Activated CD4-positive, alpha-beta T cell treated with anti-CD3 and anti-CD28 coated beads for 36 hours (primary cell): ENCODE results near the gene GDPD1. TPM values are rescaled to one million over a fixed set of nuclear protein-coding genes. Genes with fewer than 3 reads are reported as not detected.
"Not testable (repeated sequence)": the region's sequence is repeated elsewhere in the genome, so short reads cannot be mapped to it uniquely, and the experiment has no call there.

Source experiments
- ATAC-seq: fragments of 200-7000 bp; cut with Tn5 transposase; one replicate; pipeline ENCODE4 v1.10.0; 2021; ENCODE audit warnings: mild to moderate bottlenecking, moderate library complexity
- CTCF ChIA-PET: fragments of 350-600 bp; sonication (Branson Sonifier 250); formaldehyde crosslinking; loops from one replicate; lab custom pipeline; 2021; ENCODE audit warnings: antibody characterized with exemption; lab: Charles Lee
- POLR2A ChIA-PET: fragments of 350-600 bp; sonication (Branson Sonifier 250); formaldehyde crosslinking; loops from one replicate; lab custom pipeline; 2021; ENCODE audit warnings: antibody characterized with exemption, inconsistent platforms; lab: Charles Lee
- DNase-seq: peaks from one replicate; pipeline ENCODE4 v3.0.0-alpha.2; 2020
- H3K27ac Mint-ChIP-seq: one replicate; pipeline ENCODE4 v1.8.0; 2021; ENCODE audit warnings: mixed read lengths
- H3K27me3 Mint-ChIP-seq: one replicate; pipeline ENCODE4 v1.8.0; 2021; ENCODE audit warnings: mixed read lengths
- H3K36me3 Mint-ChIP-seq: one replicate; pipeline ENCODE4 v1.8.0; 2021; ENCODE audit warnings: low read depth, mixed read lengths
- H3K4me1 Mint-ChIP-seq: one replicate; pipeline ENCODE4 v1.8.0; 2021; ENCODE audit warnings: mixed read lengths
- H3K4me3 Mint-ChIP-seq: one replicate; pipeline ENCODE4 v1.8.0; 2021; ENCODE audit warnings: mild to moderate bottlenecking, moderate library complexity, mixed read lengths
- H3K9me3 Mint-ChIP-seq: one replicate; pipeline ENCODE4 v1.8.0; 2021; ENCODE audit warnings: low read depth, mixed read lengths
- intact Hi-C, 2 experiments: fragments of 100-400 bp; cut with DNase I in 1 of 2; cut with micrococcal nuclease in 1 of 2; formaldehyde crosslinking; loops; one replicate each; pipeline versions ENCODE4 v1.14.2 to v1.15.1; 2022 to 2024; cut with DNase I, micrococcal nuclease
- total RNA-seq, 2 experiments: library from RNA; stranded (reverse); gene quantifications; one replicate each; pipeline ENCODE4 v1.2.3, GENCODE V29; 2021

Gene GDPD1
- total RNA-seq, 2 experiments from 2014 or later = 2.5 to 2.7 TPM

DNA sequence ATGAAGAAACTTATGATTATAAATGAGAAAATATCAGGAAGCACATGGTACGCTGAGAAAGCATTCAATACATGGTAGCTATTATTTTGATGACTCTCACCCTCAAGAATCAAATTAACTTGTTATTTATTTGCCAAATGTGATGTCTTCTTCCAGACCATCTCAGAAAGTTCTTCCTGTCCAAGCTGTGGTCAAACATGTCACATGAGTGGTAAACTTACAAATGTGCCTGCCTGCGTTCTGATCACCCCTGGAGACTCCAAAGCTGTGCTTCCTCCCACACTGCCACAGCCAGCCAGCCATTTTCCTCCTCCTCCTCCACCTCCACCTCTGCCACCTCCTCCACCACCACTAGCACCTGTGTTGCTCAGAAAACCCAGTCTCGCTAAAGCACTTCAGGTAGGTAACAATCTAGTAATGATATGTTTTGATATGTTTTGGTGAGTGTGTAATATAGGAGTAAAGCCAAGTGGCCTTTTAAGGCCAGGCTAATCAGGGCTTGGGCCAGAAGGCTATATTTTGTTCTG is 26.9 kb upstream of the GDPD1 start:
- Mint-ChIP-seq H3K4me1 (peaks cover 3% of the 10 kb centered on the region), H3K27me3 (no peaks in the 10 kb centered on the region), H3K27ac (no peak overlapping the region), H3K9me3 (no peaks in the 10 kb centered on the region), H3K36me3 (peaks cover 26% of the 10 kb centered on the region), H3K4me3 (no peak overlapping the region)
- POLR2A ChIA-PET = no interaction called here
- DNase-seq (no peak), ATAC-seq (no peak)
- CTCF ChIA-PET = no interaction called here
- intact Hi-C loops = no loop called here

DNA sequence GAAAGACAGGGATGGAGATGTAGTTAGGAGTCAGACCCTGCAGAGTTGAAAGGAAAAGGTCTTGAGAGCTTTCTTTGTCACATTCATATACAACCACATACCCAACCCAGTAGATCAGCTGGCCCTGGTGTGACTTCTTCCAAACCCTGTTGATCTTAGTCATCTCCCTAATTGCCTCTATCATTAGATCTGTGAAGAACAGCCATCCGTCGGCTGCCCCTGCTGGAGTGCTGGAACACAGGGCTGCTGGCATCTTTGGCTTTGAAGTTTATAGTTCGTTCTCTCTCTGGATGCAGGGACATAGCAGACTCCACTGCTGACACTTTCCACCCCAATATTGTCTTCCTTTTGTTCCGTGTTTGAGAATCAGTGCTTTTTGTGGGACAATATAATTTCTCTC is 20.9 kb upstream of the GDPD1 start:
- ChIA-PET CTCF (no interaction called here), POLR2A (no interaction called here)
- Mint-ChIP-seq H3K4me3 (no peak overlapping the region), H3K27me3 (no peaks in the 10 kb centered on the region), H3K36me3 (peaks cover 10% of the 10 kb centered on the region), H3K4me1 (no peaks in the 10 kb centered on the region), H3K27ac (no peak overlapping the region), H3K9me3 (no peaks in the 10 kb centered on the region)
- no peak for DNase-seq
- intact Hi-C loops = no loop called here
- no peak for ATAC-seq

DNA sequence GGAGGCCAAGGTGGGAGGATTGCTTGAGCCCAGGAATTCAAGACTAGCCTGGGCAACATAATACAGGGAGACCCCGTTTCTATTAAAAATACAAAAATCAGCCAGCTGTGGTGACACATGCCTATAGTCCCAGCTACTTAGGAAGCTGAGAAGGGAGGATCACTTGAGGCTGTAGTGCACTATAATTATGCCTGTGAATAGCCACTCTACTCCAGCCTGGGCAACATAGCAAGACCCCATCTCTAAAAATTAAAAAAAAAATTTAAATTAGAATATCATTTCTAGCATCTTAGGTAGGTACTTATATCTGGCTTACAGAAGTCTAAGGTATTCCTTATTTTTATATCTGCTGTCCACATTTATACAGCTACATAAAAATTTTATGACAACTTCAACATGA is 18.0 kb upstream of the GDPD1 start:
- Mint-ChIP-seq H3K4me1 (no peaks in the 10 kb centered on the region), H3K9me3 (no peaks in the 10 kb centered on the region), H3K36me3 (peaks cover 5% of the 10 kb centered on the region), H3K27me3 (no peaks in the 10 kb centered on the region), H3K4me3 (no peak overlapping the region), H3K27ac (no peak overlapping the region)
- ATAC-seq = no peak
- intact Hi-C loops = no loop called here
- CTCF ChIA-PET = no interaction called here
- POLR2A ChIA-PET = no interaction called here
- DNase-seq = no peak

DNA sequence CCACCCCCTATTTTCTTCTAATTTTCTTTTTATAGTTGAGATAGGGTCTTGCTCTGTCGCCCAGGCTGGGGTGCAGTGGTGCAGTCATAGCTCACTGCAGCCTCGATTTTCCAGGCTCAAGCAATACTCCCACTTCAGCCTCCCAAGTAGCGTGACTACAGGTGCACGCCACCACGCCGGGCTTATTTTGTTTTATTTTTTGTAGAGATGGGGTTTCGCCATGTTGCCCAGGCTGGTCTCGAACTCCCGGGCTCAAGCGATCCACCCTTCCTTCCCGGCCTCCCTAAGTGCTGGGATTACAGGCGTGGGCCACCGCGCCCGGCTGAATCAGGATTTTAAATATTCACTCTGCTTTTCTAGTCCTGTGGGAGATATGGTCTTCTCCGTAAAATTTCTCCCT is 941 bp upstream of the GDPD1 start:
- POLR2A ChIA-PET = interaction anchor here (1.2 kb wide), 1 partner anchor 64 kb away, joined by 4 read pairs; the partner anchor contains the start of genes PRR11 and SKA2
- ATAC-seq = no peak
- H3K4me3 Mint-ChIP-seq = no peak overlapping the region

DNA sequence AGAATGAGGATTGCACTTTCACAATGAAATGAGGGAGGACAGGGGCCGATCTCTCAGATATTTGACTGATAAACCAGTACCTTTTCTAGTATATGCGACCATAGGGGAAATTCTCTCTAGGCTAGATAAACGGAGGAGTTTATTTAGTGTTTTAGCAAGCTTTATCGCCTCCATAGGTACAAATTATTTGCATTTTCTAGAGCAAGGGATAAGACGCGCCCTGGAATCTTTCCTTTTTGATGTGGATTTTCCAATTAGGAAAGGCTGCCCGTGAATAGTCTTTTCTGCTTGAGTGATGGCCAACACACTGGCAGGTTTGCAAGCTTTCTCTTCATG is 351 bp upstream of the GDPD1 start:
- Mint-ChIP-seq H3K9me3 (no peaks in the 10 kb centered on the region), H3K4me3 (peak overlapping the region; percentile 93), H3K36me3 (no peaks in the 10 kb centered on the region), H3K27ac (peak overlapping the region; percentile 78), H3K27me3 (no peaks in the 10 kb centered on the region), H3K4me1 (peaks cover 12% of the 10 kb centered on the region)
- POLR2A ChIA-PET = interaction anchor here (1.2 kb wide), 1 partner anchor 65 kb away, joined by 4 read pairs; the partner anchor contains the start of genes PRR11 and SKA2
- intact Hi-C loops = loop anchor here (1.0 to 5.0 kb wide), 14 partner anchors 10 to 917 kb away; partner anchors contain the start of genes PRR11 (in 2 of the 2), SKA2 (in 2 of the 2), SMG8 (in 2 of the 2) and DHX40 (in 1 of the 2)
- CTCF ChIA-PET = interaction anchor here (0.6 to 2.0 kb wide), 6 partner anchors 9 to 618 kb away, joined by 3 to 17 read pairs (median 3); partner anchors contain the start of genes PRR11, SKA2 and SMG8
- ATAC-seq (no peak), DNase-seq (no peak)

More for the DNA sequence above, 941 bp upstream of the GDPD1 start:
- no peaks in the 10 kb centered on the region for H3K27me3 Mint-ChIP-seq
- H3K36me3 Mint-ChIP-seq = peaks cover 4% of the 10 kb centered on the region
- no peak overlapping the region for H3K27ac Mint-ChIP-seq
- H3K9me3 Mint-ChIP-seq = no peaks in the 10 kb centered on the region
- DNase-seq = no peak
- CTCF ChIA-PET = interaction anchor here (2.0 kb wide), 1 partner anchor 9 kb away, joined by 17 read pairs; the partner anchor contains the start of gene SMG8
- intact Hi-C loops = no loop called here
- peaks cover 14% of the 10 kb centered on the region for H3K4me1 Mint-ChIP-seq

DNA sequence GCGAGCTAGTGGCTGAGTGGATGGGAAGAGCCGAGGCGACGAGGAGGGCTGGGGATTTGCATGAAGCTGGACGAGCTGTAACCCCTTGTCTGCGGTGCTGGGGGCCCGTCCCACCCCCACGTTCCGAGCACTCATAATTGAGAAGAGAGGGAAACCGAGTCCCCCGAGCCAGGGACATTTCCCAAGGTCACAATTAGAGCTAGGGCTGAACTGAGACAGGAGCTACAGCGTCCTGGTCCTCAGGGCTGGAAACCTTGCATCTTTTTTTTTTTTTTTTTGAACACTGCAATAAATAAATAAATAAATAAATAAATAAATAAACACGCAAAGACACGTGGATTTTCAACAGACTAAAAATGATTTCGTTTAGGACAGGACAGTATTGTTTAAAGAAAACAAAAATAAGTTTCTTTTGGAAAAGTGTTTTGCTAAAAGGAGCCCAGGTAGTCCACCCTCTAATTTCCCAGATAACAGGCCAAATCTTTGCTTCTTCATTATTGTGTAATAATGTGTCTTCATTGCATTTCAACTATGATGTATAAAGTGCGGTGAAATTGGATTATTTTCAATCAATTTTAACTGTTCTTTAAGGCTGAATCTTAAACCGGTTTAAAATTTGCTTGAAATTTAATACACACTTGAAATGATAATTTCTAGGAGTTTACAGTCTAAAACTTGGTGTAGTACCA is 992 bp downstream of the GDPD1 start:
- CTCF ChIA-PET = interaction anchor here (1.6 to 2.0 kb wide), 2 partner anchors 8 to 11 kb away, joined by 3 to 17 read pairs; partner anchors contain the start of gene SMG8
- Mint-ChIP-seq H3K36me3 (no peaks in the 10 kb centered on the region), H3K27ac (peak overlapping the region; percentile 86), H3K27me3 (no peaks in the 10 kb centered on the region), H3K4me1 (peaks cover 12% of the 10 kb centered on the region), H3K4me3 (peak overlapping the region; percentile 93), H3K9me3 (no peaks in the 10 kb centered on the region)
- POLR2A ChIA-PET = no interaction called here
- DNase-seq (no peak), ATAC-seq (no peak)
- intact Hi-C loops = loop anchor here (2.0 to 5.0 kb wide), 4 partner anchors 67 to 916 kb away; partner anchors contain the start of genes PRR11 (in 1 of the 2) and SKA2 (in 1 of the 2)

DNA sequence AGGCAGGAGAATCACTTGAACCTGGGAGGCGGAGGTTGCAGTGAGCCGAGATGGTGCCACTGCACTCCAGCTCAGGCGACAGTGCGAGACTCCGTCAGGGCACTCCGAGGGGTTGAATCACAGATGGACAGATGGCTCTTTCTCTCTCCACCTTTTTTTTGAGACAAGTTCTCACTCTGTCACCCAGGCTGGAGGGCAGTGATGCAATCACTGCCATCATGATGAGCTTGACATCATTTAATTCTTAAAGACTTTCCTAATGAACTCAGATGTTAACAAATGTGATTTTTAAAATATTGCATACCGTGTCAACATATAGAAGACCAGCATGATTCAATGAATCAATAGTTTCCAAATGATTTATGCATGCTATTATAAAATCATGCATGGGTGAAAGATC is 3.5 kb downstream of the GDPD1 start:
- no peaks in the 10 kb centered on the region for H3K27me3 Mint-ChIP-seq
- DNase-seq = no peak
- intact Hi-C loops = loop anchor here in 1 of 2 experiments (5.0 kb wide), 2 partner anchors 813 to 913 kb away; no protein-coding TSS in a partner anchor
- POLR2A ChIA-PET = no interaction called here
- CTCF ChIA-PET = interaction anchor here (1.2 kb wide), 1 partner anchor 218 kb away, joined by 3 read pairs; no protein-coding TSS in a partner anchor
- peaks cover 12% of the 10 kb centered on the region for H3K4me1 Mint-ChIP-seq
- H3K4me3 Mint-ChIP-seq = no peak overlapping the region
- no peaks in the 10 kb centered on the region for H3K36me3 Mint-ChIP-seq
- no peak for ATAC-seq
- H3K27ac Mint-ChIP-seq = no peak overlapping the region
- no peaks in the 10 kb centered on the region for H3K9me3 Mint-ChIP-seq

DNA sequence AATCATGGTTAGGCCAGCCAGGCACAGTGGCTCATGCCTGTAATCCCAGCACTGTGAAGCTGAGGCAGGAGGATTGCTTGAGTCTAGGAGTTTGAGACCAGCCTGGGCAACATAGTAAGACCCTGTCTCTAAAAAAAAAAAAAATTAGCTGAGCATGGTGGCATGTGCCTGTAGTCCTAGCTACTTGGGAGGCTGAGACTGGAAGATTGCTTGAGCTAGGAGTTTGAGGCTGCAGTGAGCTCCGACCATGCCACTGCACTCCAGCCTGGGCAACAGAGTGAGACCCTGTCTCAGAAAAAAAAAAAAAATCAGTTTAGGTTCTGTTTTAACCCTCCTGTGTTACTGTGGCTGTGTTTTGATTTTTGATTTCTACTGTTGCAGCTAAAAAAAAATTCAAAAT is 8.3 kb downstream of the GDPD1 start:
- H3K27me3 Mint-ChIP-seq, DNase-seq, ATAC-seq, intact Hi-C loops, H3K4me3 Mint-ChIP-seq, H3K4me1 Mint-ChIP-seq, H3K9me3 Mint-ChIP-seq, H3K36me3 Mint-ChIP-seq, H3K27ac Mint-ChIP-seq: not testable (repeated sequence)
- ChIA-PET POLR2A (interaction anchor here (0.6 kb wide), 3 partner anchors 20 to 1453 kb away, joined by 4 to 9 read pairs (median 6); no protein-coding TSS in a partner anchor), CTCF (interaction anchor here (0.7 kb wide), 1 partner anchor 1350 kb away, joined by 3 read pairs; no protein-coding TSS in a partner anchor)

DNA sequence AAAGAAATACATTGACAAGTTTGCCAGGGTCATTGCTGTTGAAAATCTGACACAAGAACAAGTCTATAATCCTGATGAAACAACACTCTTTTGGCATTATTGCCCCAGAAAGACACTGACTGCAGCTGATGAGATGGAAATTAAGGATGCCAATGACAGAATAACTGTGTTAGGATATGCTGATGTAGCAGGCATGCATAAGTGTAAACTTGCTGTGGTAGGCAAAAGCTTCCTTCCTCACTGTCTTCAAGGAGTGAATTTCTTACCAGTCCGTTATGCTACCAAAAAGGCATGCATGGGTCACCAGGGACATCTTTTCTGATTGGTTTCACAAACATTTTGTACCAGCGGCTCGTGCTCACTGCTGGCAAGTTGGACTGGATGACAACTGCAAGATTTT is 10.5 kb downstream of the GDPD1 start:
- CTCF ChIA-PET = interaction anchor here (0.6 to 0.7 kb wide), 2 partner anchors 296 to 1095 kb away, joined by 3 to 5 read pairs; no protein-coding TSS in a partner anchor

DNA sequence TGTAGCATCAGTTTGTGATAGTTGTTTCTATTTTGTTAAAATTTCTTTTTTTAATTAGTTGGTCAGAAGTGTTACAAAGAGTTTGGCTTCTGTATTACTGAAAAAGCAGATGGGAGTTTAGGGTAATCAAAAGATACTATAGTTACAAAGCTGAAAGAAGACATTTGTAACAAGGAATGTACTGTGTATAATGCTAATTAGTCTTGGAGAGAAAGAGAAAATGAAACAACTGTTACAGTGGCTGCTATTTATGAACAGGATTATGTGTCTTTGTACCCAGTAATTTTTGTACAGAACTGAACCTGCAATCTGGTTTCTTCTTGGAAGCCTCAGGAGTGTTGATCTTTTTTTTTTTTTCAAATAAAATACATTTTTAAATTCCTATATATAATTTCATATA is 14.3 kb downstream of the GDPD1 start:
- POLR2A ChIA-PET = no interaction called here
- ATAC-seq = no peak
- CTCF ChIA-PET = no interaction called here

More for the DNA sequence above, 10.5 kb downstream of the GDPD1 start:
- no peaks in the 10 kb centered on the region for H3K27me3 Mint-ChIP-seq
- POLR2A ChIA-PET = no interaction called here
- H3K4me3 Mint-ChIP-seq = no peak overlapping the region
- no peaks in the 10 kb centered on the region for H3K9me3 Mint-ChIP-seq
- no peak overlapping the region for H3K27ac Mint-ChIP-seq
- intact Hi-C loops = no loop called here
- H3K4me1 Mint-ChIP-seq = no peaks in the 10 kb centered on the region
- H3K36me3 Mint-ChIP-seq = no peaks in the 10 kb centered on the region
- DNase-seq = no peak
- ATAC-seq = no peak

DNA sequence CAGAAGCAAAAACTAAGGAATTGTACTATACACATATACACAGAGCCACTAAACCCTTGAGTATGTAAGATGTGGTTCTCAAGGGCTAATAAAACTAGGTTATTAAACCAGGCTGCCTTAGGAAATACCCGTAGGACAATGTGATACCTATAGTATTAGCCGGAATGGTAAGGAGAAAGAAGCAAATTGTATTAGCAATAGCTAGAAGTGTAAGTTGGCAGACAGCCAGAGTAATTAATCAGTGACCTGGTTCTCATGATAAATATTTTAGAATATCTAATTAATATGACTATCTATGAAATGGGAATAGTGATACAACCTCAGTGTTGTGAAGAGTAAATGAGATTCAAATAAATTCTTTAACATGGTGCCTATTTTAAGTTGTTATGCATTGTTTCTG is 18.6 kb downstream of the GDPD1 start:
- H3K9me3 Mint-ChIP-seq = no peaks in the 10 kb centered on the region
- H3K36me3 Mint-ChIP-seq = no peaks in the 10 kb centered on the region
- no peaks in the 10 kb centered on the region for H3K4me1 Mint-ChIP-seq
- POLR2A ChIA-PET = interaction anchor here (0.6 kb wide), 1 partner anchor 30 kb away, joined by 9 read pairs; no protein-coding TSS in a partner anchor
- intact Hi-C loops = no loop called here
- DNase-seq = no peak
- ATAC-seq = no peak
- CTCF ChIA-PET = interaction anchor here (0.8 kb wide), 1 partner anchor 17 kb away, joined by 3 read pairs; no protein-coding TSS in a partner anchor
- no peak overlapping the region for H3K4me3 Mint-ChIP-seq
- no peak overlapping the region for H3K27ac Mint-ChIP-seq
- no peaks in the 10 kb centered on the region for H3K27me3 Mint-ChIP-seq

More for the DNA sequence above, 14.3 kb downstream of the GDPD1 start:
- H3K9me3 Mint-ChIP-seq = no peaks in the 10 kb centered on the region
- no peak overlapping the region for H3K4me3 Mint-ChIP-seq
- DNase-seq = no peak
- intact Hi-C loops = no loop called here
- H3K36me3 Mint-ChIP-seq = no peaks in the 10 kb centered on the region
- no peak overlapping the region for H3K27ac Mint-ChIP-seq
- H3K4me1 Mint-ChIP-seq = no peaks in the 10 kb centered on the region
- no peaks in the 10 kb centered on the region for H3K27me3 Mint-ChIP-seq
